ENCODE results near the gene GPR17.

GPR17 gene

DNA sequence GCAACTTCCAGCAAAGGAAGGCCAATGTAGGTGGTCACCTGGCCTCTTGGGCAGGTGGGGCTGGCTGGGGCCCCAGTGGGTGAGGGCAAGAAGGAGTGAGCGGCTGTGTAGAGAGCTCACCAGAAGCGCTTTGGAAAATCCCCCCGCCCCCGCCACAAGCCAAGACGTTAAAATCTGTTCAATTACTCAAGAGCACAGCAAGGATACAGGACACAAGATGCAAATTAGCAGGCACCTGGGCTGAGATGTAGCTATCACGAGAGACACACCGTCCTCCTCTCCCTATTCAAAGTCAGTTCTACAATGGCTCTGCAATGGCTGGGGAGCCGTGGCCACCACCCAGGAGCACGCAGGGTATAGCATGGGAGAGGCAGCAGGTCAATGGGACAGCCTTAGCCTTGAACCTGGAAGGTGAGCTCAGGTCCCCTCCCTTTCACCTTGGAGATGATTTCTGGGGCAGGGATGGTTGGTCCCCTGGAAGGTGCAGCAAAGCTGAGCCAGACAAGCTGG lies 38.5 kb upstream of the GPR17 start:
- no peak overlapping the region for H3K4me3 ChIP-seq (ENCODE audit: extremely low read depth, insufficient read depth, low read length, poor library complexity, severe bottlenecking)
- WGBS, 2 experiments (ENCODE audit: insufficient coverage in 2 of 2) = 91 to 95% methylated on average over 6 to 9 of the region's 9 CpGs
- H3K36me3 ChIP-seq (ENCODE audit: control insufficient read depth, insufficient read depth, low read length) = no peaks in the 10 kb centered on the region
- H3K9me3 ChIP-seq (ENCODE audit: control insufficient read depth, low read length) = peaks cover 6% of the 10 kb centered on the region
- H3K27ac ChIP-seq (ENCODE audit: low read depth, low read length, severe bottlenecking) = no peak overlapping the region
- H3K4me1 ChIP-seq (ENCODE audit: control insufficient read depth, insufficient read depth, low read length, poor library complexity, severe bottlenecking) = no peaks in the 10 kb centered on the region

DNA sequence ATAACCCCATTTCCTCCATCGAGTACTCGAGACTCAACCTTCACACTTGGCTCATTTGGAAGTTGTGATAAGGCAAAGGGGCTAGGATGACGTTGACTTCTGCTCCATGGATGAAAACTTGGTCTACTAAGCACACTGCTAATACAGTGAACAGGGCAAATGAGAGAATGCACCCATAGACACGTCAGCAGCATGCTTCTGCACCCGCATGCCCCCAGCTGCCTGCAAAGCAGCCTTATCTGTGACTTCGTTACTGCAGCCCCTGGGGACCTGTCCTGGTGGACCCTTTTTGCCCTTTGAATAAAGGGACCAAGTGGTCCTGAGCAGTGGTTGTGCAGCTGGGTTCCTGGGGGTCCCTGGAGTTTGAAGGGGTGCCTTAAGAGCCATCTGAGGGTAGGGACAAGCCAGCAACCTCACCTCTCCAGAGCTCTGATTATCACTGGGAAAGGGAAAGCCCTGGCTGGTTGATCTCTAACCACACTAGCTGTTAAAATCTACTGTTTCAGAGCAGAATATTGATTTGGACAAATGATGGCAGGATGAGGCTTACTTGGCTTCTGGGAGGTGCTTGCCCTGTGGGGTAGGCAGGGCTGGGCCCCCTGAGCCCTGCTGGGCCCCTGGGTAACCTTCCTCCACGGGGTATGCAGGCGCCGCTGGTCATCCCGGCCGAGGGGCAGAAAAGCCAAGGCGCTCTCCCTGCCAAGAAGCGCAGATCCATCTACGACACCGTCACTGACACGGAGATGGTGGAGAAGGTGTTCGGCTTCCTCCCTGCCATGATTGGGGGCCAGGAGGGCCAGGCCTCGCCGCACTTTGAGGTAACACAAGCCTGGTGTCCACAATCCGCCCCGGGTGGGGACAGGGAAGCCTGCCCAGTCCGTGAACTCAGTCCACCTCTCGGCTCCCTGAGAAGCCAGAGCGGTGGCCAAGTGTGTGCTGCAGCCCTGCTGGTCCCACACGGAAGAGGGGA lies 37.6 kb upstream of the GPR17 start:
- Histone ChIP-seq H3K36me3 (ENCODE audit: control insufficient read depth, insufficient read depth, low read length) (no peaks in the 10 kb centered on the region), H3K4me1 (ENCODE audit: control insufficient read depth, insufficient read depth, low read length, poor library complexity, severe bottlenecking) (no peaks in the 10 kb centered on the region), H3K27ac (ENCODE audit: low read depth, low read length, severe bottlenecking) (no peak overlapping the region), H3K4me3 (ENCODE audit: extremely low read depth, insufficient read depth, low read length, poor library complexity, severe bottlenecking) (no peak overlapping the region), H3K9me3 (ENCODE audit: control insufficient read depth, low read length) (peaks cover 2% of the 10 kb centered on the region)
- WGBS, 2 experiments (ENCODE audit: insufficient coverage in 2 of 2) = 90 to 93% methylated on average over 23 to 24 of the region's 25 CpGs

DNA sequence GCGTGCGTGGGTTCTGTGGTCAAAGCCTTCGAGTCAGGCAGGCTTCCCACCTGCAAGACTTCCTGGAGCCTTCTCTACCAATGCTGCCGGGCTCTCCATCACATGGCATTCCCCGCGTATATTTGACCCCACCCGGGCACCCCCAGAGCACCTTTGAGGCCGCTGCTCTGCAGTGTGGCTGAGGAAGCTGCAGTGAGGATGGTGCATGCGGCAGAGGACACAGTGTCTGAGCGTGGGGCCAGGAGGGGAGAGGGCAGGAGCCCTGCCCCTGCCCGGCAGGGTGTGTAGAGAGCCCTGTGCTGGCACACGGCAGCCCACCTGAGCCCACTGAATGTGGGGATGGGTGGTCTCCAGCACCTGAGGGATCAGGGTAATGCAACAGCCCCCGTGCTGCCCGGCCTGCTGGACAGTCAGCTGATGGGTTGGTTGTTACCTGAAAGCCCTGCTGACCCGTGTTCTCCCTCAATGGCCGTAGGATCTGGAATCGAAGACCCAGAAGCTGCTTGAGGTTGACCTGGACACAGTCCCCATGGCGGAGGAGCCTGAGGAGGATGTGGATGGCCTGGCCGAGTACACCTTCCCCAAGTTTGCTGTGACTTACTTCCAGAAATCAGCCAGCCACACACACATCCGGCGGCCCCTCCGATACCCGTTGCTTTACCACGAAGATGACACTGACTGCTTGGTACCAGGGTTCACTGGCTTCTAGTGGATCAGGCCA lies 36.8 kb upstream of the GPR17 start:
- Histone ChIP-seq H3K4me3 (ENCODE audit: extremely low read depth, insufficient read depth, low read length, poor library complexity, severe bottlenecking) (no peak overlapping the region), H3K27ac (ENCODE audit: low read depth, low read length, severe bottlenecking) (no peak overlapping the region), H3K9me3 (ENCODE audit: control insufficient read depth, low read length) (peaks cover 6% of the 10 kb centered on the region), H3K36me3 (ENCODE audit: control insufficient read depth, insufficient read depth, low read length) (no peaks in the 10 kb centered on the region), H3K4me1 (ENCODE audit: control insufficient read depth, insufficient read depth, low read length, poor library complexity, severe bottlenecking) (peaks cover under 1% of the 10 kb centered on the region)
- 86 to 89% methylated on average over 20 to 21 of the region's 24 CpGs for WGBS, 2 experiments (ENCODE audit: insufficient coverage in 2 of 2)

DNA sequence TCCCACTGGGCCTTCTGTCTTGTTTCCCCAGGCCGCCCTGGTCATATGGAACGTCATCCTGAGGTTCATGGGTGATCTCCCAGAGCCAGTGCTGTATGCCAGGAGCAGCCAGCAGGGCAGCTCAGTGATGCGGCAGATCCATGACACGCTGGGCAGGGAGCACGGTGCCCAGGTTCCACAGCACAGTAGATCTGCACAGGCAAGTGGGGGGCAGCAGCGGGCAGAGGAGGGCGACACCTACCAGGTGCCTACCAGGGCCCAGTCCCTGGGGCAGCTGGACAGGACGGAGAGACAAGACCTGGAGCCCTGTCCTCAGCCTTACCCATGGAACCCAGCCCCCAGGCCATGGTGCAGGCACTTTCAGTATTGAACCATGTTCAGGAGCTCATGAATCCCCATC lies 36.1 kb upstream of the GPR17 start:
- no peaks in the 10 kb centered on the region for H3K36me3 ChIP-seq (ENCODE audit: control insufficient read depth, insufficient read depth, low read length)
- H3K9me3 ChIP-seq (ENCODE audit: control insufficient read depth, low read length) = peaks cover 6% of the 10 kb centered on the region
- no peak overlapping the region for H3K27ac ChIP-seq (ENCODE audit: low read depth, low read length, severe bottlenecking)
- 90 to 98% methylated on average over 6 to 8 of the region's 8 CpGs for WGBS, 2 experiments (ENCODE audit: insufficient coverage in 2 of 2)
- H3K4me1 ChIP-seq (ENCODE audit: control insufficient read depth, insufficient read depth, low read length, poor library complexity, severe bottlenecking) = peaks cover 7% of the 10 kb centered on the region
- no peak overlapping the region for H3K4me3 ChIP-seq (ENCODE audit: extremely low read depth, insufficient read depth, low read length, poor library complexity, severe bottlenecking)

DNA sequence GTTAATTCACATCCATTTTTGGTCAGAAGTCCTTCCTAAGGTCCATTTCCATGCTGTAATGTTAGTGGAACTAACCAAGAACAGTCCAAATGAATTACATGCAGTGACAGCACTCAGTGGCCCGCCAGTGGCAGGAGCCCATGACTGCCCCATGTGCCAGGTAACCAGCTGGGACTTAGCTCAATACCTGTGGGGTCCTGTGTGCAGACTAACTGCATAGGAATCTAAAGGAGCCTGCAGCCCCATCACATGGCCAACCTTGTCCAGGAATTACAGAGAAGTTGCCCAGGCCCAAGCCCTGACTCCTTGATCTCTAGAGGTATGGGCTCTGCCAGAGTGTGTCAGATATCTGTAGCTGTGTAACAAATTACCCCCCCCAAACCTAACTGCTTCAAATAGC lies 35.4 kb upstream of the GPR17 start:
- Histone ChIP-seq H3K9me3 (ENCODE audit: control insufficient read depth, low read length) (peaks cover 6% of the 10 kb centered on the region), H3K4me1 (ENCODE audit: control insufficient read depth, insufficient read depth, low read length, poor library complexity, severe bottlenecking) (peaks cover 11% of the 10 kb centered on the region), H3K27ac (ENCODE audit: low read depth, low read length, severe bottlenecking) (no peak overlapping the region), H3K36me3 (ENCODE audit: control insufficient read depth, insufficient read depth, low read length) (no peaks in the 10 kb centered on the region), H3K4me3 (ENCODE audit: extremely low read depth, insufficient read depth, low read length, poor library complexity, severe bottlenecking) (no peak overlapping the region)
- 75 to 92% methylated on average over 1 of the region's 1 CpG for WGBS, 2 experiments (ENCODE audit: insufficient coverage in 2 of 2)

DNA sequence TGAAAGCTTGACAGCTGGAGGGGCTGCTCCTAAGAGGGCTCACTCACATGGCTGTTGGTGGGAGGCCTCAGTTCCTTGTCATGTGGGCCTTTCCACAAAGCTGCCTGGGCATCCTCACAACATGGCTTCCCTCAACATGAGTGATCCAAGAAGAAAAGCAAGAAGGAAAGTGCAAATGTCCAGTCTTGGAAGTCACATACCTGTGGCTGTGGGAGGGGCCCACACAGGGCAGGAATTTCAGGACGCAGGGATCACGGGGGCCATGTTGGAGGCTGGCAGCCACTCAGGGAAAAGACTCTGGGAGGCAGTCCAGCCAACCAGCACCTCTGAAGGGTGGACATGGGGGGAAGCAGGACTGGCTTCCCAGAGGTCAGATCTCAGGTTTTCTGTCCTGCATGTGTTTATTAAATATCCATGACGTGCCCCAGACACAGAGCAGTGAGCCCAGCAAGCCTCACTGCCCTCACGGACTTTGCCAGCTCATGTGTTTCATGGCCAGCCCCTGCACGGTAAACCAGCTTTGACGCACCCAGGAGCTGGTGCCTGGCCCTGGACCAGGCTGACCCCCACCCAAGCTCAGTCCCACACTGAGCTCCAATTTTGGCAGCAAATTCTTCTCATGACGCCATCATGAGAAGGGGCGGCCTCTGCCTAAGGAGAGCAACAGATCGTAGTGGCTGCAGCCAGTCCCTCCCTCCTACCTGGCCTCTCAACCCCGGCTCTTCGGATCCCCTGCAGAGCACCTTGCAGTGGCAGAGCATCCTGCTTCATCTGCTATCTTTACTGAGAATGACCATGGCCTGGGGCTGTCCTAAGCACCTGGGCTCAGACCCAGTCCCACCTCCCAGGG lies 34.7 kb upstream of the GPR17 start:
- H3K4me3 ChIP-seq (ENCODE audit: extremely low read depth, insufficient read depth, low read length, poor library complexity, severe bottlenecking) = no peak overlapping the region
- H3K9me3 ChIP-seq (ENCODE audit: control insufficient read depth, low read length) = peaks cover 6% of the 10 kb centered on the region
- no peak overlapping the region for H3K27ac ChIP-seq (ENCODE audit: low read depth, low read length, severe bottlenecking)
- 90 to 92% methylated on average over 11 of the region's 11 CpGs for WGBS, 2 experiments (ENCODE audit: insufficient coverage in 2 of 2)
- no peaks in the 10 kb centered on the region for H3K36me3 ChIP-seq (ENCODE audit: control insufficient read depth, insufficient read depth, low read length)
- peaks cover 17% of the 10 kb centered on the region for H3K4me1 ChIP-seq (ENCODE audit: control insufficient read depth, insufficient read depth, low read length, poor library complexity, severe bottlenecking)

DNA sequence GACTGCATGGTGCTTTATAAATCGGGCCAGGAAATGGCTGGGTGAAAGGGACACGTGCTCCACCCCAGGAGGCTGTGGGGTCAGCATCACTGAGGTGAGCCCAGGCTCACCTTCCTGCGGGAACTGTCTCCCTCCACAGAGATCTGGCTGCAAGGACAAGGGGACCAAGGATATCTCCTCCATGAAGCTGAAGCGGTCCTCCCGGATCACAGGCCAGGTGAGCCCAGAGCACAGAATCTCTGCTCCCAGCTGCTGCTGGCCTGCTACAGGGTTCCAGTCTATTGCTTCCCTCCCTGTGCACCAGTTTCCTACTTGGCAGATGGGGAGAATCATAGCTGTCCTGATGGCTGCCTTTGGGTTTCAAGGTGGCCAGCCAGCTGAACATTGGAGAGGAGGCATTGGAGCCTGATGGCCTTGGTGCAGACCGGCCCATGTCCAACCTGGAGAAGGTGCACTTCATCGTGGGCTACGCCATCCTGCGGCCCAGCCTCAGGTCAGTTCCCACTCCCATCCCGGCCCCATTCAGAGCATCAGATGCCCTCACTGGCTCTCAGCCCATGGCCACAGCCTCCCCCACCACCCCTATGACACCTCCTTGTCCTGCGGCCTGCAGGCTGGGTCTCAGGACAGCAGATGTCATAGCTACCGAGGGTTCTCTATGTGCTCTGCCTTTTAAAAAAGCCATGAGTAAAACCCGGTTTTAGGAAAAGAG lies 33.7 kb upstream of the GPR17 start:
- Histone ChIP-seq H3K9me3 (ENCODE audit: control insufficient read depth, low read length) (peaks cover 6% of the 10 kb centered on the region), H3K27ac (ENCODE audit: low read depth, low read length, severe bottlenecking) (no peak overlapping the region), H3K4me3 (ENCODE audit: extremely low read depth, insufficient read depth, low read length, poor library complexity, severe bottlenecking) (no peak overlapping the region), H3K36me3 (ENCODE audit: control insufficient read depth, insufficient read depth, low read length) (no peaks in the 10 kb centered on the region), H3K4me1 (ENCODE audit: control insufficient read depth, insufficient read depth, low read length, poor library complexity, severe bottlenecking) (peaks cover 17% of the 10 kb centered on the region)
- 81 to 86% methylated on average over 12 to 13 of the region's 13 CpGs for WGBS, 2 experiments (ENCODE audit: insufficient coverage in 2 of 2)

DNA sequence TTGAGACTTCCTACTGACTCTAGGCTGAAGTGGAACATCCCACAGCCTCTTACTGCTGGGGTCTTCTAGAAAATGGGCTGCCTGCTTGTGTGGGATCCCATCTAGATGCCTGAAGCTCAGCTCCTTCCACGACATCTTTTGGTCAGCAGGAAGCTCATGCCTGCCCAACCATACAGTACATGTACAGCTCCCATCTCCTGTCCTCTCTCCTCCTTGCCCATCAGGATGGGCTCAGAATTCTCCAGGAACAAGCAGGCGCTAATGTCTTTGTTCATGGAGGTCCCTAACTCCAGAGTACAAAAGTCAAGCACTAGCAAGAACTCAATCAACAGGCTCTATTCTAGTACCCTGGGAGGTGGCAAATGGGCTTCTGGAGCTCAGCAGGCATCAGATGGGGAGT lies 31.7 kb upstream of the GPR17 start:
- peaks cover 17% of the 10 kb centered on the region for H3K4me1 ChIP-seq (ENCODE audit: control insufficient read depth, insufficient read depth, low read length, poor library complexity, severe bottlenecking)
- H3K36me3 ChIP-seq (ENCODE audit: control insufficient read depth, insufficient read depth, low read length) = no peaks in the 10 kb centered on the region
- no peak overlapping the region for H3K4me3 ChIP-seq (ENCODE audit: extremely low read depth, insufficient read depth, low read length, poor library complexity, severe bottlenecking)
- H3K27ac ChIP-seq (ENCODE audit: low read depth, low read length, severe bottlenecking) = no peak overlapping the region
- H3K9me3 ChIP-seq (ENCODE audit: control insufficient read depth, low read length) = peaks cover 6% of the 10 kb centered on the region
- WGBS, 2 experiments (ENCODE audit: insufficient coverage in 2 of 2) = 82 to 89% methylated on average over 1 to 2 of the region's 2 CpGs

DNA sequence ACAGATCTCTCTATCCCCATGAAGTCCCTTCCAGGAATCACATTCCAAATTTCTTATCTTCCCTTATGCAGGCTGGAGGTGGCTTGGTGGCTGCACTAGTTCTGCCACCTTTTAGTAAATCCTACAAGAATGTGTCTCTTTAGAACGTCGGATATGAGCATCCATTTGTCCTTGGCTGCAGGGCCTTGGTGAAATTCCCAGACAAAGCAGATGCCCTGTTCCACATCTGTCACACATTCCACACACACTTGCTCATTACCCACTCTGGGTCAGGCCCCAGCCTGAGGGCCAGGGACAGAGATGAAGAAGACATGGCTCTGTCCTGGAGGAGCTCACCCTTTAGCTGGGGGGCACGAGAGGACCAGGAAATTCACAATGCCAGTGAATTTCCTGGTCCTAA lies 31.2 kb upstream of the GPR17 start:
- WGBS, 2 experiments (ENCODE audit: insufficient coverage in 2 of 2) = 82 to 97% methylated on average over 3 of the region's 3 CpGs
- H3K4me3 ChIP-seq (ENCODE audit: extremely low read depth, insufficient read depth, low read length, poor library complexity, severe bottlenecking) = no peak overlapping the region
- no peak overlapping the region for H3K27ac ChIP-seq (ENCODE audit: low read depth, low read length, severe bottlenecking)
- H3K9me3 ChIP-seq (ENCODE audit: control insufficient read depth, low read length) = peaks cover 6% of the 10 kb centered on the region
- peaks cover 17% of the 10 kb centered on the region for H3K4me1 ChIP-seq (ENCODE audit: control insufficient read depth, insufficient read depth, low read length, poor library complexity, severe bottlenecking)
- no peaks in the 10 kb centered on the region for H3K36me3 ChIP-seq (ENCODE audit: control insufficient read depth, insufficient read depth, low read length)

Data from mesodermal cell (in vitro differentiated cells).